Measurements from ENCODE around the gene TTC34.
"Not testable (repeated sequence)": the region's sequence is repeated elsewhere in the genome, so short reads cannot be mapped to it uniquely, and the experiment has no call there.

Gene TTC34

DNA sequence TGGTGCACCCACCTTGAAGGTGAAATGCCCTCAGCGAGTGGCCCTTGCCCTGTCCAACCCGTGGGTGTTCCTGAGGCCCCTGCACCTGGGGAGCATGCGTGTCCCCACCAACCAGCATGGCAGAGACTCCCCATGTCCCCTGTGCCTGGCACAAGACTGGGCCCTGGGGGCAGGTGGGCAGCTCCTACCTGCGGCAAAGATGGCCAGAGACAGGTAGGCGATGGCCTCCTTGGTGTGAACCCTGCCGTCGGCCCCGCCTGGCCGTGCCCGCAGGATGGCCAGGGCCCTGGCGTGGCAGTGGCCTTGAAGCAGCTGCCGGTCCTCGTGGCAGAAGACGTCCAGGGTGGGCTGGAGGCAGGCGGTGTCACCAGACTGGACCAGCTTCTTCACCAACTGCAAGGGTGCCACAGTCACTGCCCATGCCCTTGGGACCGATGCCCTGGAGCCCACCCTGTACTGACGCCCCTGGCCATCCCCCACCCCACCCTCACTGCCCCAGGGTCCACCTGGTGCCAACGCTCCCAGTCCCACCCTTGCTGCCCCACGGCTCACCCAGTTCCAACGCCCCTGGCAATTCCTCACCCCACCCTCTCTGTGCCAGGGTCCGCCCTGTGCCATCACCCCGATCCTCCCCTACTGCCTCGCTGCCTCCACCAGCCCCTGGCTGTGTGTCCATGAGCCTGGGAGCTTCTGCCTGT lies 15.7 kb downstream of the TTC34 start:
- DNase-seq: peak; percentile 15
- Mint-ChIP-seq H3K4me1 (ENCODE audit: low read depth) (peaks cover 5% of the 10 kb centered on the region), H3K36me3 (ENCODE audit: low read depth) (peaks cover 4% of the 10 kb centered on the region), H3K9me3 (peaks cover 19% of the 10 kb centered on the region), H3K4me3 (no peak overlapping the region), H3K27me3 (peaks cover 42% of the 10 kb centered on the region), H3K27ac (no peak overlapping the region)

DNA sequence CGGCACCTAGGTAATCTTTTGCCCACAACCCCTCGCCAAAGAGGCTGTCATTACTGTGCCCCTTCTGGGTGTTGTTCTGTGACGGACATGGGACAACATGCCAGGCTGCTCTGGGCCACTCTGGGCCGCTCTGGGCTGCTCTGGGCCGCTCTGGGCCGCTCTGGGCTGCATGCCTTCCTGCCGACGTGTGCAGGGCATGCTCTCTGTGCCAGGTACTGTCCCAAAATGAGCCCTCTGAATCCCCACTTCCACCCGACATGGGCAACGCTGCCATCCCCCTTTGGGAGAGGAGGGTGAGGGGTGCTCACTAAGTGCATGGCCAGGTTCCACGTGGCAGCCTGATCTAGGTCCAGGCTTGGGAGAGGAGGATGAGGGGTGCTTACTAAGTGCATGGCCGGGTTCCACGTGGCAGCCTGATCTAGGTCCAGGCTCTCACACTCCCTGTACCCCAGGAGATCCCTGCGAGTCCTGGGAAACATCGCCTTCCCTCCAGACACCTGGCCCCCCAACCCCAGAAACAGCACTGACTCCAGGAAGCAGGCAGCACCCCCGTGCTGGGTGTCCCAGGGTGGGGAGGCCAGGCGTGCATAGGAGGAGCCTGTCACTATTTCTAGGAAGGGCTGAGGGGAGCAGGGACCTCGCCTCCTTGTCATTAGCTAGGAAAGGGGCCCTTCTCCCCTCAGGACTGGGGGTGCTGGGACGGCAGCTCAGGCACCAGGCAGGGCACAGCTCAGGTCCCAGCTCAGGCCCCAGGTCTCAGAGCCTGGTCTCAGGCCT lies 16.5 kb downstream of the TTC34 start:
- Mint-ChIP-seq H3K4me3 (no peak overlapping the region), H3K36me3 (ENCODE audit: low read depth) (peaks cover 4% of the 10 kb centered on the region), H3K27ac (no peak overlapping the region), H3K4me1 (ENCODE audit: low read depth) (peaks cover 5% of the 10 kb centered on the region), H3K9me3 (peaks cover 19% of the 10 kb centered on the region), H3K27me3 (peaks cover 42% of the 10 kb centered on the region)
- DNase-seq: peak; percentile 15

DNA sequence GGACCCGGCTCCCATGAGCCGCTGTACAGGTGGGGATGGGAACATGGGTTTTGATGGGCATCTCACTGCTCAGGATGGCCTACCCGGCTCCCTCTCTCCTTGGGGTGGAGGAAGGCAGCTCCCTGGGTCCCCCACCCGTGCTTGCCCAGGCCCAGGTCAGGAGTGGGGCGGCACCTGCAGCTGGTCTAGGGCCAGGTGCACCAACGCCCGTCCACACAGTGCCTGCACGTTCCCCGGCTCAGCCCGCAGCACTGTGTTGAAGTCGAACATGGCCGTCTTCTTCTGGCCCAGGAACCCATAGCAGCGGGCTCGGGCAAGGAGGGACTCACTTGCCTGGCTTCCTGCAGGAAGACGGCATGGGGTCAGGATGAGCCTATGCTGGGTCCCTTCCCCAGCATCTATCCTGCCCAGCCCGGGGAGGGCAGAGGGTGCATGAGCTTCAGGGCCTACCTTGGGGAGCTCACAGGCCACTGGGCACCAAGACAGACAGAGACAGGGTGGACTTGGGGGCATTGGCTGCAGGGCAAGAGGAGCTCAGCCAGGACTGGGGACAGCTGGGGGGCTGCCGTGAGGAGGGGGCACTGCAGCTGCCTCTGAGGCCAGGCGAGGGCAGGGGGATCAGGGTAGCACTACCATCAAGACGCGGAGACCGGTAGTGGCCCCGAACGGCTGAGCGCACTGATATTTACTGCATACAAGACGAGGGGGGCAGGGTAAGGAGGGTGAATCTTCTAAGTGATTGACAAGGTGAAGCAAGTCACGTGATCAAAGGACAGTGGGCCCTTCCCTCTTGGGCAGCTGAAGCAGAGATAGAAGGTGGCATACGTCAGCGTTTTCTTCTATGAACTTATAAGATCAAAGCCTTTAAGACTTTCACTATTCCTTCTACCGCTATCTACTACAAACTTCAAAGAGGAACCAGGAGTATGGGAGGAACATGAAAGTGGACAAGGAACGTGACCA lies 17.8 kb downstream of the TTC34 start:
- Mint-ChIP-seq H3K4me3 (no peak overlapping the region), H3K27me3 (peaks cover 51% of the 10 kb centered on the region), H3K36me3 (ENCODE audit: low read depth) (peaks cover 4% of the 10 kb centered on the region), H3K4me1 (ENCODE audit: low read depth) (peaks cover 2% of the 10 kb centered on the region), H3K9me3 (peaks cover 19% of the 10 kb centered on the region), H3K27ac (no peak overlapping the region)
- peak; percentile 14 for DNase-seq

DNA sequence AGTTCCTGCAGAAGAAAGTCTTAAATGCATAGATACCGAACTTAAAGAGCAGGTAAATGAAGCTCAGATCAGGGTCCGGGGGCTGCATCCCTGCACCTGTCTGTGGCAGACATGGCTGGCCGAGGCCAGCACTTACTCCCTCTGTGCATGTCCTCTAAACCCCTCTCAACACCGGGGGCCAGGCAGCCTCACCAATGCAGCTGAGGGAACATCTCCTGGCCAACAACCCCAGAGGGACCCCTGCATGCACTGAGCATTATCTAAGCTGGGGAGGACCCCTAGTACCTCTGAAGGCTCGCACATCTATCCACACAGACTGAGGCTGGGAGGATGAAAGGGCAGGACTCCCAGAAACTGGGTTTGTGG lies 18.4 kb downstream of the TTC34 start:
- peaks cover 2% of the 10 kb centered on the region for H3K4me1 Mint-ChIP-seq (ENCODE audit: low read depth)
- H3K36me3 Mint-ChIP-seq (ENCODE audit: low read depth): peaks cover 4% of the 10 kb centered on the region
- DNase-seq: no peak

DNA sequence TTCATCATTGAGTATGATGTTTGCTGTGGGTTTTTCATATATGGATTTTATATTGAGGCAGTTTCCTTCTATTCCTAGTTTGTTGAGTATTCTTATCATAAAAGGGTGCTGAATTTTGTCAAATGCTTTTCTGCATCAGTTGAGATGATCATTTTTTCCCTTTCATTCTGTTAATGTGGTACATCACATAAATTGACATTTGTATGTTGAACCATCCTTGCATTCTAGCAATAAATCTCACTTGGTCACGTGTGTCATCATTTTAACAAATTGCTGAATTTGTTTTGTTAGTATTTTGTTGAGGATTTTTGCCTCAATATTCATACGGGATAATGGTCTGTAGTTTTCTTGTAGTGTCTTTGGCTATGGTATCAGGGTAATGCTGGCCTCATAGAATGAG lies 19.9 kb downstream of the TTC34 start:
- Mint-ChIP-seq H3K4me3 (no peak overlapping the region), H3K27ac (no peak overlapping the region), H3K9me3 (peaks cover 19% of the 10 kb centered on the region), H3K27me3 (peaks cover 39% of the 10 kb centered on the region), H3K36me3 (ENCODE audit: low read depth) (peaks cover 4% of the 10 kb centered on the region), H3K4me1 (ENCODE audit: low read depth) (peaks cover 1% of the 10 kb centered on the region)
- DNase-seq: no peak

More for the DNA sequence above, 18.4 kb downstream of the TTC34 start:
- no peak overlapping the region for H3K27ac Mint-ChIP-seq
- peaks cover 46% of the 10 kb centered on the region for H3K27me3 Mint-ChIP-seq
- H3K4me3 Mint-ChIP-seq: no peak overlapping the region
- peaks cover 19% of the 10 kb centered on the region for H3K9me3 Mint-ChIP-seq

DNA sequence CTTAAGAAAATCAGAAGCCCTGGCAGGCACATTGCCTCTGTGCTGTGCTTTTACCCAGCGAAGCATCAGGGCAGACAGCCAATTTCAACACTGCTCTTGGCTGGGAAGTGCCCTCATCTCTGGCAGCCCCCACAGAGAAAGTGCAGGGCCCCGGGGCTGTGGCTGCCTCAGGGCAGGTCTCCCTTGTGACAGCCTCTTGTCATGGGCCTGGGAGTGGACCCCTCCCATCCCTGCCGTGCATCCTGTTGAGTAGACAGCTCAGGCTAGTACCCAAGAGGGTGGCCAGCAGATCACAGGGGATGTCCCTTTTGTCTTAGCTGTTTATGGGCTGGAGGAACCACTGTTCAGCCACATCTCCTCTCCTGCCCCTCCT lies 23.3 kb downstream of the TTC34 start:
- H3K27me3 Mint-ChIP-seq: peaks cover 37% of the 10 kb centered on the region
- peaks cover 4% of the 10 kb centered on the region for H3K36me3 Mint-ChIP-seq (ENCODE audit: low read depth)
- no peak overlapping the region for H3K4me3 Mint-ChIP-seq
- DNase-seq: no peak
- H3K27ac Mint-ChIP-seq: no peak overlapping the region
- H3K9me3 Mint-ChIP-seq: peaks cover 19% of the 10 kb centered on the region
- no peaks in the 10 kb centered on the region for H3K4me1 Mint-ChIP-seq (ENCODE audit: low read depth)

DNA sequence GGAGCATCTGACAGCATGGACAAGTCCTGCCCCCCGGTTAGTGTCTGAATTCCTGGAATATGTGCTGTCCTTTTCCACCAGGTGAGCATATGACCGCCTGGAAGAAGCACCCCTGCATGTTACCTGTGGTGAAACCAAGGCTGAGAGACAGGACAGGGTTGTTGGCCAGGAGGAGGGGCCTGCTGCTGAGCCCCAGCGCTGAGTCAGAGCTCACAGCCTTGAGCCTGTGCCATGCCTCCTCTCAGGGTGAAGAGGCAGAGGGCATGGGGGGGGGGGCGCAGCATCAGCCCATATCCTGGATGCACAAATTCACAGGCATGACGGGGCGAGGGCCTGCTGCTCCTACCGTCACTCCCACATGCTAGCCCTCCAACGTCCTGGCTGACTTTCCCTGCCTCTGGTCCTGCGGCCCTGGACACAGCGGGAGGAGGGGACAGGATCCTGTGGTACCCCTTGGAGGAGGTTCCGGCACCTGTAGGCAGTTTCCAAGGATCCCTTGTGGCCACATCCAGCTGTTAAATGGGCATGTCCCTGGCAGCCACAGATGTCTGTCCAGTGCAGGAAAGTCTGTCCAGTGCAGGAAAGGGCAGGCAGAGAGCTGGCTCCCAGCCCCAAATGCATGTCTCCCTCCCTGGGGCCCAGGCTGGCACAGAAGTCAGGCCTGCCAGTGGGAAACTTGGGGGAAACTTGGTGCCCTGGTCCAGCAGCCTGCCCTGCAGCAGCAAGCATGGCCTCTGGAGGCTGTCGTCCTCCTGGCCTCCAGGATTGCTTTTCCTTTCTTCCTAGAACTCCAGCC lies 23.9 kb downstream of the TTC34 start:
- no peak for DNase-seq
- Mint-ChIP-seq H3K36me3 (ENCODE audit: low read depth) (peaks cover 4% of the 10 kb centered on the region), H3K4me1 (ENCODE audit: low read depth) (no peaks in the 10 kb centered on the region), H3K4me3 (no peak overlapping the region), H3K9me3 (peaks cover 16% of the 10 kb centered on the region), H3K27ac (no peak overlapping the region), H3K27me3 (peaks cover 37% of the 10 kb centered on the region)

DNA sequence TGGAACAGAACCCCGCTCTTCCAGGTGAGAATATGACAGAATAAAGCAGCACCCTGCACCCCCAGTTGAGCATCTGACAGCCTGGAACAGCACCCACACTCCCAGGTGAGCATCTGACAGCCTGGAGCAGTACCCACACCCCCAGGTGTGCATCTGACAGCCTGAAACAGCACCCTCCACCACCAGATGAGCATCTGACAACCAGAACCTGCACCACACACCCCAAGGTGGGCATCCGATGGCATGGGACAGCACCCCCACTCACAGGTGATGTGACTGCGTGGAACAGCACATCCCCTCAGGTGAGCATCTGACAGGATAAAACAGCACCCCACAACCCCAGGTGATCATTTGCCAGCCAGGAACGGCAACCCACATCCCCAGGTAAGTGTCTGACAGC lies 26.2 kb downstream of the TTC34 start:
- not testable (repeated sequence) for H3K9me3 Mint-ChIP-seq; H3K27ac Mint-ChIP-seq; H3K4me3 Mint-ChIP-seq; H3K36me3 Mint-ChIP-seq (ENCODE audit: low read depth); H3K4me1 Mint-ChIP-seq (ENCODE audit: low read depth); DNase-seq
- H3K27me3 Mint-ChIP-seq: peaks cover 21% of the 10 kb centered on the region

DNA sequence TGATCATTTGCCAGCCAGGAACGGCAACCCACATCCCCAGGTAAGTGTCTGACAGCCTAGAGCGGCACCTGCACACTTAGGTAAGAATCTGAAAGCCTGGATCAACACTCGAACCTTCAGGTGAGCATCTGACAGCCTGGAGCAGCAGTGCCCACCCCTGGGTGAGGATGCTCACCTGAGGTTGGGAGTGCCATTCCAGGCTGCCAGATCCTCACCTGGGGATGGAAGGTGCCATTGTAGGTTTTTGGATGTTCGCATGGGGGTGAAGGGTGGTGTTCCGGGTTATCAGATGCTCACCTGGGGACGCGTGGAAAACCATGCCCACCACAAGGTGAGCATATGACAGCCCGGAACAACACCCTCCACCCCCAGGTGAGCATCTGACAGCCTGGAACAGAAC lies 33.4 kb downstream of the TTC34 start:
- H3K36me3 Mint-ChIP-seq (ENCODE audit: low read depth); H3K4me3 Mint-ChIP-seq; H3K9me3 Mint-ChIP-seq; H3K27me3 Mint-ChIP-seq; DNase-seq; H3K27ac Mint-ChIP-seq; H3K4me1 Mint-ChIP-seq (ENCODE audit: low read depth): not testable (repeated sequence)

DNA sequence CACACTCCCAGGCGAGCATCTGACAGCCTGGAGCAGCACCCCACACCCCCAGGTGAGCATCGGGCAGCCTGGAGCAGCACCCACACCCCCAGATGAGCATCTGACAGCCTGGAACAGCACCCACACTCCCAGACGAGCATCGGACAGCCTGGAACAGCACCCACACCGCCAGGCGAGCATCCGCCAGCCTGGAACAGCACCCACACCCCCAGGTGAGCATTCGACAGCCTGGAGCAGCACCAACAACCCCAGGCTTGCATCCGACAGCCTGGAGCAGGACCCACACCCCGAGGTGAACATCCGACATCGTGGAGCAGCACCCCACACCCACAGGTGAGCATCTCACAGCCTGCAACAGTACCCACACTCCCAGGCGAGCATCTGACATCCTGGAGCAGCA lies 42.1 kb downstream of the TTC34 start:
- not testable (repeated sequence) for DNase-seq

DNA sequence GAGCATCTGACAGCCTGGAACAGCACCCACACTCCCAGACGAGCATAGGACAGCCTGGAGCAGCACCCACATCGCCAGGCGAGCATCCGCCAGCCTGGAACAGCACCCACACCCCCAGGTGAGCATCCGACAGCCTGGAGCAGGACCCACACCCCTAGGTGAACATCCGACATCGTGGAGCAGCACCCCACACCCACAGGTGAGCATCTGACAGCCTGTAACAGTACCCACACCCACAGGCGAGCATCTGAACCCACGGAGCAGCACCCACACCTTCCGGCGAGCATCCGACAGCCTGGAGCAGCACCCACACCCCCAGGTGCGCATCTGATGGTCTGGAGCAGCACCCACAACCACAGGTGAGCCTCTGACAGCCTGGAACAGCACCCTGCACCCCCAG lies 44.0 kb downstream of the TTC34 start:
- H3K9me3 Mint-ChIP-seq; H3K27ac Mint-ChIP-seq; H3K4me1 Mint-ChIP-seq (ENCODE audit: low read depth); H3K4me3 Mint-ChIP-seq; DNase-seq; H3K27me3 Mint-ChIP-seq; H3K36me3 Mint-ChIP-seq (ENCODE audit: low read depth): not testable (repeated sequence)

More for the DNA sequence above, 42.1 kb downstream of the TTC34 start:
- H3K36me3 Mint-ChIP-seq (ENCODE audit: low read depth); H3K27me3 Mint-ChIP-seq; H3K4me3 Mint-ChIP-seq; H3K4me1 Mint-ChIP-seq (ENCODE audit: low read depth); H3K27ac Mint-ChIP-seq; H3K9me3 Mint-ChIP-seq: not testable (repeated sequence)

DNA sequence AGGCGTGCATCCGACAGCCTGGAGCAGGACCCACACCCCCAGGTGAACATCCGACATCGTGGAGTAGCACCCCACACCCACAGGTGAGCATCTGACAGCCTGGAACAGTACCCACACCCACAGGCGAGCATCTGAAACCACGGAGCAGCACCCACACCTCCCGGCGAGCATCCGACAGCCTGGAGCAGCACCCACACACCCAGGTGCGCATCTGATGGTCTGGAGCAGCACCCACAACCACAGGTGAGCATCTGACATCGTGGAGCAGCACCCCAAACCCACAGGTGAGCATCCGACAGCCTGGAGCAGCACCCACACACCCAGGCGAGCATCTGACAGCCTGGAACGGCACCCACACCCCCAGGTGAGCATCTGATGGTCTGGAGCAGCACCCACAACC lies 46.1 kb downstream of the TTC34 start:
- not testable (repeated sequence) for H3K27ac Mint-ChIP-seq; H3K36me3 Mint-ChIP-seq (ENCODE audit: low read depth); H3K4me3 Mint-ChIP-seq

DNA sequence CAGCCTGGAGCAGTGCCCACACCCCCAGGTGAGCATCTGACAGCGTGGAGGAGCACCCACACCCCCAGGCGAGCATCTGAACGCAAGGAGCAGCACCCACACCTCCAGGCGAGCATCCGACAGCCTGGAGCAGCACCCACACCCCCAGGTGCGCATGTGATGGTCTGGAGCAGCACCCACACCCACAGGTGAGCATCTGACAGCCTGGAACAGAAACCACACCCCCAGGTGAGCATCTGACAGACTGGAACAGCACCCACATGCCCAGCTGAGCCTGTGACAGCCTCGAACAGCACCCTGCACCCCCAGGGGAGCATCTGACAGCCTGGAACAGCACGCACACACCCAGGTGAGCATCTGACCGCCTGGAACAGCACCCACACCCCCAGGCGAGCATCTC lies 46.9 kb downstream of the TTC34 start:
- H3K36me3 Mint-ChIP-seq (ENCODE audit: low read depth); H3K27ac Mint-ChIP-seq; H3K4me1 Mint-ChIP-seq (ENCODE audit: low read depth); H3K4me3 Mint-ChIP-seq; H3K9me3 Mint-ChIP-seq; DNase-seq: not testable (repeated sequence)
- peaks cover 17% of the 10 kb centered on the region for H3K27me3 Mint-ChIP-seq

More for the DNA sequence above, 46.1 kb downstream of the TTC34 start:
- H3K9me3 Mint-ChIP-seq; DNase-seq; H3K4me1 Mint-ChIP-seq (ENCODE audit: low read depth): not testable (repeated sequence)
- peaks cover 17% of the 10 kb centered on the region for H3K27me3 Mint-ChIP-seq

DNA sequence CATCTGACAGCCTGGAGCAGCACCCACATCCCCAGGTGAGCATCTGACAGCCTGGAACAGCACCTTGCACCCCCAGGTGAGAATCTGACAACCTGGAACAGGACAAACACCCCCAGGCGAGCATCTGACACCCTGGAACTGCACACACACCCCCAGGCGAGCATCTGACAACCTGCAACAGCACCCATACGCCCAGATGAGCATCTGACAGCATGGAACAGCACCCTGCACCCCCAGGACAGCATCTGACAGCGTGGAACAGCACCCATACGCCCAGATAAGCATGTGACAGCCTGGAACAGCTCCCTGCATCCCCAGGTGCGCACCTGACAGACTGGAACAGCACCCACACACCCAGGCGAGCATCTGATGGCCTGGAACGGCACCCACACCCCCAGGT lies 49.0 kb downstream of the TTC34 start:
- H3K4me1 Mint-ChIP-seq (ENCODE audit: low read depth); H3K36me3 Mint-ChIP-seq (ENCODE audit: low read depth); DNase-seq; H3K9me3 Mint-ChIP-seq; H3K4me3 Mint-ChIP-seq; H3K27ac Mint-ChIP-seq: not testable (repeated sequence)
- H3K27me3 Mint-ChIP-seq: peaks cover 21% of the 10 kb centered on the region
